C4-2B (cell line): ENCODE results near the gene HEPH.
"Not testable (repeated sequence)": the region's sequence is repeated elsewhere in the genome, so short reads cannot be mapped to it uniquely, and the experiment has no call there.

Source experiments
- H3K27ac ChIP-seq: fragments of 450-650 bp; 2 replicates; pipeline ENCODE4 v1.5.1; 2017
- CTCF ChIP-seq: fragments of 450-650 bp; conservative IDR thresholded peaks from 2 replicates; pipeline ENCODE4 v1.5.1; 2017; ENCODE audit warnings: mild to moderate bottlenecking
- ZFX ChIP-seq: fragments of 450-650 bp; IDR thresholded peaks from 2 replicates; pipeline ENCODE4 v1.6.1; 2017

Gene HEPH

DNA sequence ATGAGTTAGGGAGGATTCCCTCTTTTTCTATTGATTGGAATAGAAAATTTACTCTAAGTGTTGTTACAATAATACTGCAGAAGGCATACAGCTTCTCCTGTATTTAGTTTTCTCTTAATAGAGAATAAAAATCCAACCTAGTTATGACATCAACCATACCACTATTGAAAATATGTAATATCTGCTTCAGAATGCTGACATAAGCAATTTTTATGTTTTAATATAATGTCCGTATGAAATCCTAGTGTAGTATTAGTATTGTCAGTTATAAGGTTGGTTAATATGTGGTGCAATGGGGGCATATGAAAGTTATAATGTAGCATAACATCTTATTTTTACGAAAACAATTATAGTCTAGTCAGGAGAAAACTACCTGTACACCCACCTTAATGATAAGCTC lies 68.2 kb downstream of the HEPH start:
- no peak overlapping the region for H3K27ac ChIP-seq
- no peak for TF ChIP-seq CTCF
- no peak for TF ChIP-seq ZFX

GRCh38 chrX:66233209-66233608 lies 69.2 kb downstream of the HEPH start:
- no peak overlapping the region for H3K27ac ChIP-seq
- no peak for TF ChIP-seq CTCF
- no peak for TF ChIP-seq ZFX

GRCh38 chrX:66233904-66234303 lies 69.9 kb downstream of the HEPH start:
- H3K27ac ChIP-seq = not testable (repeated sequence)

DNA sequence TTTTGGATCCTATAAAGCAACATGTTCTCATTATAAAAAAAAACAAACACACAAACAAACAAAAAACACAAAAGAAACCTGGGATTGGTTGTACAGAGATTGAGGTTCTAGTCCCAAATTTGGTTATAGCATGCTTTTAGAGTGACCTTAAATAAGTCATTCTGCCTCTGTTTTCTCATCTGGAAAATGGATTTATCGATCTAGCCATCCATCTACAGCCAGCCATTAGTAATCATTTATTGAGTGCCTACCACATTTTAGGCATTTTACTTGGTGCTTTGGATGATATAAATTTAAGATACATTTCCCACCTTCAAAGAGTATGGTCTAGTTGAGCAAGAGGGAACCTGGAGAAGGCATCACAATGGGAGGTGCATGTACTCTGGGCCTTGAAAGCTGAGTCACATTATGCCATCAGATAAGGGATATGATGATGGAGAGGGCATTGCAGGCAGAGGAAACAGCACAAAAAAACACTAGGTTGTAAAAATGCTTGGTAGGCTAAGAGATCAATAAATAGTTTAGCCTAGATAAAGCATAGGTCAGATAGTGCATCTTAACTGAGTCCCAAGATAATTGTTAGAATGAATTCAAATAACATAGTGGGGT lies 91.4 kb downstream of the HEPH start:
- TF ChIP-seq CTCF (no peak), ZFX (no peak)
- no peak overlapping the region for H3K27ac ChIP-seq

GRCh38 chrX:66262807-66263206 lies 98.8 kb downstream of the HEPH start:
- TF ChIP-seq ZFX = no peak
- no peak for TF ChIP-seq CTCF
- H3K27ac ChIP-seq = no peak overlapping the region
